Panc1 (cell line): ENCODE measurements around the gene ADAM12. TPM values are rescaled to one million over a fixed set of nuclear protein-coding genes. Genes with fewer than 3 reads are reported as not detected.

ENCODE experiments used
- ATAC-seq: fragments of 200-7000 bp; cut with Tn5 transposase; 2 replicates; pipeline ENCODE4 v1.9.1; 2020; ENCODE audit warnings: mild to moderate bottlenecking, moderate library complexity
- BruUV-seq: library from RNA; stranded (reverse); fragments of 400-500 nt; replicated peaks from 2 replicates; lab custom pipeline; 2021; lab: Mats Ljungman, UMichigan
- CTCF ChIA-PET: fragments of 300-600 bp; sonication (Branson Sonifier 250); formaldehyde crosslinking; loops from one replicate; lab custom pipeline; 2022; ENCODE audit warnings: antibody characterized with exemption; lab: Charles Lee
- POLR2A ChIA-PET: fragments of 300-600 bp; sonication (Branson Sonifier 250); formaldehyde crosslinking; loops from one replicate; lab custom pipeline; 2022; ENCODE audit warnings: antibody characterized with exemption; lab: Charles Lee
- DNase-seq: peaks from one replicate; pipeline ENCODE4 v3.0.0-alpha.2; 2010; ENCODE audit warnings: low read depth, low spot score
- H3K27ac ChIP-seq: 2 replicates; pipeline ENCODE4 v1.5.1; 2011; ENCODE audit warnings: mild to moderate bottlenecking, low read length, inconsistent platforms
- H3K27me3 ChIP-seq: fragments of 200-500 bp; sonication (Bioruptor generic); 2 replicates; pipeline ENCODE4 v1.6.0; 2014; ENCODE audit warnings: low read length, inconsistent platforms; ENCODE audit not compliant: control insufficient read depth, insufficient read depth
- H3K36me3 ChIP-seq: fragments of 200-500 bp; sonication (Bioruptor generic); 2 replicates; pipeline ENCODE4 v1.5.1; 2014; ENCODE audit warnings: inconsistent platforms, mild to moderate bottlenecking, low read length, moderate library complexity; ENCODE audit not compliant: control insufficient read depth, insufficient read depth
- H3K4me1 ChIP-seq: 2 replicates; pipeline ENCODE4 v1.5.1; 2011; ENCODE audit warnings: inconsistent platforms, mild to moderate bottlenecking, low read length, moderate library complexity; ENCODE audit not compliant: control insufficient read depth, insufficient read depth
- H3K4me3 ChIP-seq, 2 experiments: 2 replicates each; pipeline ENCODE4 v1.5.1; 2011 to 2012; ENCODE audit warnings: low read depth in 2 of 2, low read length in 2 of 2, mild to moderate bottlenecking in 2 of 2, inconsistent platforms in 1 of 2, moderate library complexity in 1 of 2
- H3K9me3 ChIP-seq: fragments of 200-500 bp; sonication (Bioruptor generic); 2 replicates; pipeline ENCODE4 v1.5.1; 2014; ENCODE audit warnings: low read depth, mild to moderate bottlenecking, inconsistent platforms, low read length, moderate library complexity; ENCODE audit not compliant: control insufficient read depth, insufficient read depth
- CTCF ChIP-seq: fragments of 450-650 bp; IDR thresholded peaks from 2 replicates; pipeline ENCODE4 v1.5.1; 2017; ENCODE audit warnings: mild to moderate bottlenecking
- POLR2AphosphoS5 ChIP-seq: IDR thresholded peaks from 2 replicates; pipeline ENCODE4 v1.6.1; 2012; ENCODE audit warnings: mild to moderate bottlenecking, low read depth, low read length, moderate library complexity
- REST ChIP-seq, 2 experiments: IDR thresholded peaks; 2 replicates each; pipeline ENCODE4 v1.6.1; 2011 to 2012; ENCODE audit warnings: low read depth in 2 of 2, control low read depth in 1 of 2, low read length in 1 of 2, mild to moderate bottlenecking in 1 of 2, moderate library complexity in 1 of 2; ENCODE audit not compliant: insufficient read depth in 1 of 2
- SIN3A ChIP-seq: IDR thresholded peaks from 2 replicates; pipeline ENCODE4 v1.6.1; 2012; ENCODE audit warnings: low read depth, mild to moderate bottlenecking, low read length, moderate library complexity, borderline replicate concordance; ENCODE audit not compliant: insufficient read depth
- TCF7L2 ChIP-seq: IDR thresholded peaks from 2 replicates; pipeline ENCODE4 v1.6.1; 2011; ENCODE audit warnings: mild to moderate bottlenecking, low read depth, low read length, inconsistent platforms
- in situ Hi-C: cut with HindIII; loops from 2 replicates; pipeline ENCODE4 v1.10.0; 2016; ENCODE audit warnings: low sequenced_read_pairs, low pct_unique_long_range_greater_than_20kb
- intact Hi-C: fragments of 100-400 bp; cut with micrococcal nuclease; formaldehyde crosslinking; loops from one replicate; pipeline ENCODE4 v1.10.0; 2022; ENCODE audit not compliant: unreplicated experiment
- total RNA-seq: library from RNA; stranded (reverse); gene quantifications from one replicate; pipeline ENCODE4 v1.2.1, GENCODE V29; 2021; ENCODE audit not compliant: unreplicated experiment

ADAM12 gene
- total RNA-seq, 1 experiment from 2014 or later = 0.10 TPM

- ChIA-PET CTCF (no interaction called here), POLR2A (no interaction called here)
- no peak for TF ChIP-seq CTCF
- no peak for TF ChIP-seq TCF7L2
- no peak for TF ChIP-seq REST (IDR thresholded peaks at IDR 0.05; ENCODE audit: insufficient read depth in 1 of 2, low read depth in 2 of 2, low read length in 1 of 2)
- no peak for TF ChIP-seq SIN3A
- TF ChIP-seq POLR2AphosphoS5 = no peak
- Histone ChIP-seq H3K9me3 (no peaks in the 10 kb centered on the region), H3K4me3 (no peak overlapping the region), H3K27me3 (no peaks in the 10 kb centered on the region), H3K27ac (no peak overlapping the region), H3K36me3 (no peaks in the 10 kb centered on the region), H3K4me1 (no peaks in the 10 kb centered on the region)
- intact Hi-C loops = no loop called here
- BruUV-seq = no TSS peak
- in situ Hi-C loops = no loop called here
- ATAC-seq (no peak), DNase-seq (no peak)
Measured at GRCh38 chr10:126331101-126331500, 57.2 kb downstream of the ADAM12 start.

GRCh38 chr10:126324826-126325225 lies 63.5 kb downstream of the ADAM12 start:
- intact Hi-C loops = no loop called here
- no TSS peak for BruUV-seq
- H3K27ac ChIP-seq = no peak overlapping the region
- in situ Hi-C loops = no loop called here
- H3K27me3 ChIP-seq = no peaks in the 10 kb centered on the region
- no peak for DNase-seq
- H3K4me3 ChIP-seq = no peak overlapping the region
- POLR2A ChIA-PET = no interaction called here
- no peaks in the 10 kb centered on the region for H3K4me1 ChIP-seq
- H3K9me3 ChIP-seq = no peaks in the 10 kb centered on the region
- CTCF ChIA-PET = no interaction called here
- TF ChIP-seq POLR2AphosphoS5 (no peak), REST (IDR thresholded peaks at IDR 0.05; ENCODE audit: insufficient read depth in 1 of 2, low read depth in 2 of 2, low read length in 1 of 2) (no peak), SIN3A (no peak), TCF7L2 (no peak), CTCF (no peak)
- H3K36me3 ChIP-seq = no peaks in the 10 kb centered on the region
- no peak for ATAC-seq
